IMR-90 (cell line): Measurements from ENCODE around the gene KBTBD6. TPM values are rescaled to one million over a fixed set of nuclear protein-coding genes. Genes with fewer than 3 reads are reported as not detected.

ENCODE experiments used
- ATAC-seq: fragments of 200-7000 bp; cut with Tn5 transposase; 2 replicates; pipeline ENCODE4 v1.9.1; 2020; ENCODE audit warnings: low read depth, mild to moderate bottlenecking, moderate library complexity
- BruUV-seq: library from RNA; stranded (reverse); fragments of 400-500 nt; replicated peaks from 2 replicates; lab custom pipeline; 2021; lab: Mats Ljungman, UMichigan
- CTCF ChIA-PET: fragments of 300-600 bp; formaldehyde crosslinking; extraction: SDS; loops from one replicate; lab custom pipeline; 2021; ENCODE audit warnings: antibody characterized with exemption; lab: Yijun Ruan, JAX
- POLR2A ChIA-PET: fragments of 300-600 bp; sonication (Branson Sonifier 250); formaldehyde crosslinking; loops from one replicate; lab custom pipeline; 2022; ENCODE audit warnings: antibody characterized with exemption; ENCODE audit not compliant: unreplicated experiment; lab: Charles Lee
- DNase-seq: peaks from one replicate; pipeline ENCODE4 v3.0.0; 2013
- H2AFZ ChIP-seq: replicated peaks from 2 replicates; pipeline ENCODE3; 2013; ENCODE audit warnings: low read length, mild to moderate bottlenecking; ENCODE audit not compliant: poor library complexity
- H2AK5ac ChIP-seq: 2 replicates; pipeline ENCODE4 v1.6.1; 2013; ENCODE audit warnings: low read depth, low read length, inconsistent platforms
- H2AK9ac ChIP-seq: replicated peaks from 2 replicates; pipeline ENCODE3; 2013; ENCODE audit warnings: mild to moderate bottlenecking, low read depth, low read length, moderate library complexity; ENCODE audit not compliant: poor library complexity
- H2BK120ac ChIP-seq: 2 replicates; pipeline ENCODE4 v1.6.1; 2013; ENCODE audit warnings: low read depth, low read length, inconsistent platforms
- H2BK15ac ChIP-seq: 3 replicates; pipeline ENCODE4 v1.6.1; 2013; ENCODE audit warnings: low read depth, low read length, inconsistent platforms
- H2BK20ac ChIP-seq: 2 replicates; pipeline ENCODE4 v1.6.1; 2013; ENCODE audit warnings: low read depth, mild to moderate bottlenecking, inconsistent platforms, low read length, moderate library complexity
- H2BK5ac ChIP-seq: 2 replicates; pipeline ENCODE4 v1.6.1; 2013; ENCODE audit warnings: mild to moderate bottlenecking, low read depth, low read length, inconsistent platforms; ENCODE audit not compliant: poor library complexity, severe bottlenecking
- H3K14ac ChIP-seq: replicated peaks from 2 replicates; pipeline ENCODE4 v1.6.1; 2013; ENCODE audit warnings: low read depth, low read length, inconsistent platforms
- H3K18ac ChIP-seq: 2 replicates; pipeline ENCODE4 v1.6.1; 2013; ENCODE audit warnings: low read depth, low read length, control low read depth
- H3K23ac ChIP-seq: 2 replicates; pipeline ENCODE4 v1.6.1; 2013; ENCODE audit warnings: low read depth, low read length, inconsistent platforms
- H3K27ac ChIP-seq: 2 replicates; pipeline ENCODE4 v1.5.1; 2013; ENCODE audit warnings: mild to moderate bottlenecking, control low read depth, low read length; ENCODE audit not compliant: insufficient read depth
- H3K27me3 ChIP-seq: 2 replicates; pipeline ENCODE4 v1.6.1; 2013; ENCODE audit warnings: low read length; ENCODE audit not compliant: control insufficient read depth, insufficient read depth
- H3K36me3 ChIP-seq: 2 replicates; pipeline ENCODE4 v1.6.1; 2013; ENCODE audit warnings: low read length, mixed read lengths; ENCODE audit not compliant: control insufficient read depth, insufficient read depth
- H3K4ac ChIP-seq: 2 replicates; pipeline ENCODE4 v1.6.1; 2013; ENCODE audit warnings: low read depth, low read length, inconsistent platforms
- H3K4me1 ChIP-seq: 2 replicates; pipeline ENCODE4 v1.6.1; 2013; ENCODE audit warnings: low read length, mixed read lengths; ENCODE audit not compliant: control insufficient read depth, insufficient read depth
- H3K4me2 ChIP-seq: 2 replicates; pipeline ENCODE4 v1.6.1; 2013; ENCODE audit warnings: low read depth, mild to moderate bottlenecking, control low read depth, low read length, moderate library complexity
- H3K4me3 ChIP-seq: 2 replicates; pipeline ENCODE4 v1.5.1; 2013; ENCODE audit warnings: low read depth, mild to moderate bottlenecking, control low read depth, low read length, moderate library complexity; ENCODE audit not compliant: insufficient read depth
- H3K56ac ChIP-seq: 2 replicates; pipeline ENCODE4 v1.6.1; 2013; ENCODE audit warnings: low read length, inconsistent platforms; ENCODE audit not compliant: insufficient read depth; ENCODE audit errors: extremely low read depth
- H3K79me1 ChIP-seq, 2 experiments: 2 replicates each; pipeline ENCODE4 v1.6.1; 2013; ENCODE audit warnings: low read length in 2 of 2, inconsistent platforms in 1 of 2, low read depth in 1 of 2
- H3K9ac ChIP-seq: 2 replicates; pipeline ENCODE4 v1.6.1; 2013; ENCODE audit warnings: low read depth, low read length, control low read depth
- H3K9me1 ChIP-seq: 2 replicates; pipeline ENCODE4 v1.6.1; 2013; ENCODE audit warnings: low read length, inconsistent platforms; ENCODE audit not compliant: insufficient read depth
- H3K9me3 ChIP-seq: 2 replicates; pipeline ENCODE4 v1.6.1; 2013; ENCODE audit warnings: low read length; ENCODE audit not compliant: control insufficient read depth, insufficient read depth
- H4K20me1 ChIP-seq: 2 replicates; pipeline ENCODE4 v1.6.1; 2013; ENCODE audit warnings: low read length, inconsistent platforms; ENCODE audit not compliant: insufficient read depth
- H4K5ac ChIP-seq: 2 replicates; pipeline ENCODE4 v1.6.1; 2013; ENCODE audit warnings: mild to moderate bottlenecking, low read depth, low read length, control low read depth
- H4K8ac ChIP-seq, 2 experiments: 2 replicates each; pipeline ENCODE4 v1.6.1; 2013; ENCODE audit warnings: low read depth in 2 of 2, low read length in 2 of 2, control low read depth in 1 of 2, inconsistent platforms in 1 of 2
- H4K91ac ChIP-seq: 2 replicates; pipeline ENCODE4 v1.6.1; 2013; ENCODE audit warnings: low read depth, low read length, inconsistent platforms; ENCODE audit not compliant: insufficient read depth
- BHLHE40 ChIP-seq: fragments of 150-350 bp; IDR thresholded peaks from 2 replicates; pipeline ENCODE4 v1.6.1; 2016; ENCODE audit warnings: mild to moderate bottlenecking, low read depth, low read length
- ELK1 ChIP-seq: fragments of 150-350 bp; IDR thresholded peaks from 2 replicates; pipeline ENCODE4 v1.6.1; 2016; ENCODE audit warnings: low read depth, mild to moderate bottlenecking, low read length, moderate library complexity, borderline replicate concordance
- MAFK ChIP-seq: IDR thresholded peaks from 2 replicates; pipeline ENCODE4 v1.6.1; 2012; ENCODE audit warnings: low read depth, low read length, improper control_type of control experiment
- MAZ ChIP-seq: IDR thresholded peaks from 2 replicates; pipeline ENCODE4 v1.6.1; 2012; ENCODE audit warnings: low read depth, mild to moderate bottlenecking, low read length, improper control_type of control experiment, moderate library complexity, borderline replicate concordance
- MXI1 ChIP-seq: IDR thresholded peaks from 2 replicates; pipeline ENCODE4 v1.6.1; 2012; ENCODE audit warnings: low read depth, mild to moderate bottlenecking, low read length, moderate library complexity, borderline replicate concordance
- NFE2L2 ChIP-seq: fragments of 150-350 bp; IDR thresholded peaks from 2 replicates; pipeline ENCODE4 v1.6.1; 2016; ENCODE audit warnings: low read depth, mild to moderate bottlenecking, low read length
- POLR2A ChIP-seq: IDR thresholded peaks from 2 replicates; pipeline ENCODE4 v1.6.1; 2012; ENCODE audit warnings: mild to moderate bottlenecking, low read depth, low read length
- WGBS, 2 experiments: methylation state at CpG; one replicate each; pipeline versions ENCODE4 v1.1.5 to v1.1.7; 2013; ENCODE audit warnings: missing lambda C conversion rate in 2 of 2; ENCODE audit not compliant: insufficient read length in 1 of 2; ENCODE audit errors: extremely low coverage in 2 of 2; 5-methylcytosine and 5-hydroxymethylcytosine counted together
- dilution Hi-C: fragments of 300-500 bp; cut with HindIII; formaldehyde crosslinking; loops from one replicate; pipeline ENCODE4 v1.14.3; 2018; ENCODE audit warnings: low sequenced_read_pairs; ENCODE audit not compliant: unreplicated experiment
- in situ Hi-C: fragments of 300-500 bp; cut with MboI; formaldehyde crosslinking; loops from 3 replicates; pipeline ENCODE4 v1.14.3; 2019; ENCODE audit warnings: low sequenced_read_pairs, inconsistent platforms, mixed read lengths
- intact Hi-C: fragments of 100-400 bp; cut with micrococcal nuclease; formaldehyde crosslinking; loops from 2 replicates; pipeline ENCODE4 v1.10.0; 2022
- polyA plus RNA-seq, 3 experiments: library from polyadenylated mRNA; depleted of rRNA; stranded (reverse); fragments of >200 nt; gene quantifications; 2 replicates each; pipeline ENCODE4 v1.2.3, GENCODE V29; 2012; ENCODE audit warnings: low replicate concordance in 1 of 3
- total RNA-seq: library from RNA; depleted of rRNA; stranded (reverse); fragments of >200 nt; gene quantifications from 2 replicates; pipeline ENCODE4 v1.2.3, GENCODE V29; 2012

KBTBD6 gene
- total and polyA plus RNA-seq, 2 of the 4 experiments (the other 2 are of a cell fraction) = 3.6 to 14.7 TPM

DNA sequence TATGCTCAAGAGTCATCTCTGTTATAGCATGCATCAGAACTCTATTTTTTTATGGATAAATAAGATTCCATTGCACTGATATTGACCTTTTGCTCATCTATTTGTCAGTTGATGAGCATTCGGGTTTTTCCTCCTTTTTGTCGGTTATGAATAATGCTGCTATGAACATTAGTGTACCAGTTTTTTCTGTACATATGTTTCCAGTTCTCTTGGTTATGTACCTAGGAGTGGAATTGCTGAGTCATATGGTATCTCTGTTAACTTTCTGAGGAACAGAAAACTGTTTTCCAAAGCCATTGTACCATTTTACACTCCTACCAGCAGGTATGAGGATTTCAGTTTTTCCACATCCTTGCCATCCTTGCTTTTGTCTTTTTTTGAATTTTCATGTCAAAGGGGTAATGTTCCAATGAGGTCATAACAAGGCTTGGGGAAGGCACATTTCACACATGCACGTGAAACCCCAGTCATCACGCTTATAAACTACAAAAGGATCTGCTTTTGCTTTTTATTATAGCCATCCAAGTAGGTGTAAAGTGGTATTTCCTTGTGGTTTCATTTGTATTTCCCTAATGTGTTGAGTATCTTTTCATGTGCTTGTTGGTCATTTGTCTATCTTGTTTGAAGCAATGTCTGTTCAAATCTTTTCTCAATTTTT, 47.1 kb upstream of the KBTBD6 start:
- Histone ChIP-seq H2BK15ac (peak overlapping the region; percentile 96), H3K27ac (0 out of 2 replicates have a peak overlapping the region, but pooled peaks have one; percentile 7), H3K9me3 (peaks cover 5% of the 10 kb centered on the region), H3K4ac (peak overlapping the region; percentile 85; the same call in 1 of the 2 replicates), H3K56ac (0 out of 2 replicates have a peak overlapping the region, but pooled peaks have one; percentile 62), H2BK120ac (peak overlapping the region; percentile 89), H2BK5ac (peak overlapping the region; percentile 95), H2BK20ac (peak overlapping the region; percentile 90; the same call in 1 of the 2 replicates), H3K9me1 (no peaks in the 10 kb centered on the region), H3K27me3 (no peaks in the 10 kb centered on the region), H4K91ac (peak overlapping the region; percentile 44; the same call in 1 of the 2 replicates), H3K23ac (peak overlapping the region; percentile 77; the same call in 1 of the 2 replicates), H3K14ac (peak overlapping the region; percentile 79), H4K8ac (peak overlapping the region in 1 of 2 experiments; percentile 97; a peak in 2 of 4 replicates), H4K20me1 (no peaks in the 10 kb centered on the region), H3K4me3 (no peak overlapping the region), H2AK9ac (no peak overlapping the region), H3K18ac (peak overlapping the region; percentile 98), H3K9ac (no peak overlapping the region), H4K5ac (peak overlapping the region; percentile 95), H2AFZ (no peak overlapping the region), H3K4me1 (peaks cover 5% of the 10 kb centered on the region; the same call in 1 of the 2 replicates), H3K4me2 (no peak overlapping the region; the same call in 1 of the 2 replicates), H3K36me3 (no peaks in the 10 kb centered on the region), H3K79me1 (no peaks in the 10 kb centered on the region), H2AK5ac (peak overlapping the region; percentile 61; the same call in 1 of the 2 replicates)
- ATAC-seq (peak; percentile 77), DNase-seq (peak; percentile 80)
- ChIA-PET POLR2A (no interaction called here), CTCF (interaction anchor here (1.6 kb wide), 1 partner anchor 10 kb away, joined by 4 read pairs; no protein-coding TSS in a partner anchor)
- intact Hi-C loops = no loop called here
- in situ Hi-C loops = no loop called here
- no TSS peak for BruUV-seq
- dilution Hi-C loops = no loop called here
- TF ChIP-seq BHLHE40 (no peak), POLR2A (no peak), MAFK (peak; percentile 88), ELK1 (no peak), MAZ (no peak), NFE2L2 (peak; percentile 95), MXI1 (no peak)
- no CpG with 5 or more reads among the region's 4 CpGs for WGBS, 2 experiments
